Left lung (tissue), 10 donors: ENCODE data around the gene GDI1. TPM values are rescaled to one million over a fixed set of nuclear protein-coding genes. Genes with fewer than 3 reads are reported as not detected.

Experiments
- ATAC-seq: fragments of 200-7000 bp; cut with Tn5 transposase; one replicate; pipeline ENCODE4 v1.9.1; 2020; ENCODE audit warnings: moderate library complexity
- DNase-seq, 4 donors: peaks; one replicate each; pipeline ENCODE4 v3.0.0-alpha.2; 2013 to 2020
- H3K27ac ChIP-seq, 2 donors: fragments of 200-600 bp; sonication (generic) in 1 of 2; one replicate each; pipeline versions ENCODE4 v1.5.0 to v1.8.0; 2020 to 2021
- H3K27me3 ChIP-seq, 2 donors: fragments of 200-600 bp; sonication (generic) in 1 of 2; one replicate each; pipeline versions ENCODE4 v1.5.0 to v1.8.0; 2020 to 2021
- H3K36me3 ChIP-seq, 2 donors: fragments of 200-600 bp; sonication (generic) in 1 of 2; one replicate each; pipeline versions ENCODE4 v1.5.0 to v1.8.0; 2020 to 2021
- H3K4me1 ChIP-seq, 2 donors: fragments of 200-600 bp; one replicate each; pipeline ENCODE4 v1.8.0; 2021
- H3K4me3 ChIP-seq, 2 donors: fragments of 200-600 bp; sonication (generic) in 1 of 2; one replicate each; pipeline versions ENCODE4 v1.5.0 to v1.8.0; 2020 to 2021; ENCODE audit warnings: mild to moderate bottlenecking in 1 of 2
- H3K9me3 ChIP-seq, 2 donors: fragments of 200-600 bp; sonication (generic) in 1 of 2; one replicate each; pipeline versions ENCODE4 v1.5.0 to v1.8.0; 2020 to 2021
- CTCF ChIP-seq, 2 donors: fragments of 200-600 bp; sonication (generic) in 1 of 2; IDR thresholded peaks; one replicate each; pipeline versions ENCODE4 v1.5.0 to v1.8.0; 2021; ENCODE audit warnings: antibody characterized with exemption in 2 of 2
- intact Hi-C, 2 donors: fragments of 100-400 bp; cut with DNase I; formaldehyde crosslinking; loops; one replicate each; pipeline versions ENCODE4 v1.11.2 to v1.14.2; 2022
- polyA plus RNA-seq, 6 donors: library from polyadenylated mRNA; unstranded; fragments of 120-200 nt; gene quantifications; one replicate each; pipeline ENCODE4 v1.2.1, GENCODE V29; 2013; ENCODE audit not compliant: insufficient read length in 6 of 6
- total RNA-seq, 2 donors: library from RNA; stranded (reverse); fragmentation: NEBNext Ultra II Directional; extraction: Animal tissue kit (Norgen Biotek cat#: 25700); gene quantifications; one replicate each; pipeline ENCODE4 v1.2.1, GENCODE V29; 2021
- donor health status: DM: no; HTN: yes; CAD: no.
- donor health status: DM: no; HTN: no; CAD: no.

GDI1 gene
- total and polyA plus RNA-seq, 8 donors: 107 to 163 (median 128) TPM

- Histone ChIP-seq H3K4me1 (peaks cover 0 to 35% of the 10 kb centered on the region in 2 donors), H3K27ac (peak overlapping the region in 1 of 2 donors; percentile 85), H3K4me3 (peak overlapping the region in 1 of 2 donors; percentile 80), H3K27me3 (no peaks in the 10 kb centered on the region), H3K36me3 (peaks cover 0 to 31% of the 10 kb centered on the region in 2 donors), H3K9me3 (no peaks in the 10 kb centered on the region)
- intact Hi-C loops: no loop called here
- DNase-seq (no peak), ATAC-seq (no peak)
- TF ChIP-seq CTCF (IDR thresholded peaks at IDR 0.05): no peak
These were observed 7.2 kb upstream of the GDI1 start for GRCh38 chrX:154429711-154430110.

GRCh38 chrX:154430479-154430878, 6.5 kb upstream of the GDI1 start:
- ATAC-seq: no peak
- no peaks in the 10 kb centered on the region for H3K9me3 ChIP-seq
- H3K36me3 ChIP-seq: peaks cover 0 to 38% of the 10 kb centered on the region in 2 donors
- no peak for TF ChIP-seq CTCF (IDR thresholded peaks at IDR 0.05)
- DNase-seq: no peak
- peak overlapping the region in 1 of 2 donors; percentile 80 for H3K4me3 ChIP-seq
- peaks cover 0 to 35% of the 10 kb centered on the region in 2 donors for H3K4me1 ChIP-seq
- H3K27ac ChIP-seq: peak overlapping the region; percentile 39 to 80
- no peaks in the 10 kb centered on the region for H3K27me3 ChIP-seq
- intact Hi-C loops: no loop called here

GRCh38 chrX:154430916-154431315, 6.0 kb upstream of the GDI1 start:
- Histone ChIP-seq H3K4me3 (peak overlapping the region in 1 of 2 donors; percentile 80), H3K27ac (peak overlapping the region; percentile 39 to 80), H3K27me3 (no peaks in the 10 kb centered on the region), H3K9me3 (no peaks in the 10 kb centered on the region), H3K4me1 (peaks cover 0 to 37% of the 10 kb centered on the region in 2 donors), H3K36me3 (peaks cover 0 to 43% of the 10 kb centered on the region in 2 donors)
- intact Hi-C loops: no loop called here
- DNase-seq: no peak
- TF ChIP-seq CTCF (IDR thresholded peaks at IDR 0.05): no peak
- no peak for ATAC-seq

- ATAC-seq: peak; percentile 5
- Histone ChIP-seq H3K27me3 (no peaks in the 10 kb centered on the region), H3K36me3 (peaks cover 0 to 44% of the 10 kb centered on the region in 2 donors), H3K4me3 (peak overlapping the region in 1 of 2 donors; percentile 80), H3K9me3 (no peaks in the 10 kb centered on the region), H3K4me1 (peaks cover 0 to 41% of the 10 kb centered on the region in 2 donors), H3K27ac (peak overlapping the region; percentile 39 to 80)
- no peak for TF ChIP-seq CTCF (IDR thresholded peaks at IDR 0.05)
- intact Hi-C loops: no loop called here
- peak in 1 of 4 donors; percentile 71 for DNase-seq
These were observed 5.6 kb upstream of the GDI1 start for GRCh38 chrX:154431341-154431740.

- Histone ChIP-seq H3K9me3 (no peaks in the 10 kb centered on the region), H3K36me3 (peaks cover 0 to 44% of the 10 kb centered on the region in 2 donors), H3K4me3 (no peak overlapping the region), H3K27me3 (no peaks in the 10 kb centered on the region), H3K27ac (peak overlapping the region in 1 of 2 donors; percentile 80), H3K4me1 (peaks cover 0 to 37% of the 10 kb centered on the region in 2 donors)
- DNase-seq (no peak), ATAC-seq (no peak)
- intact Hi-C loops: no loop called here
- no peak for TF ChIP-seq CTCF (IDR thresholded peaks at IDR 0.05)
These were observed 4.7 kb upstream of the GDI1 start for GRCh38 chrX:154432210-154432609.
